ENCODE results near the gene PGAP2. TPM values are rescaled to one million over a fixed set of nuclear protein-coding genes. Genes with fewer than 3 reads are reported as not detected.

The PGAP2 gene
- total and polyA plus RNA-seq, 2 of the 13 experiments (the other 11 are each of a cell fraction or from before 2014, with no cell fraction given), result 21.5 to 47.8 TPM

DNA sequence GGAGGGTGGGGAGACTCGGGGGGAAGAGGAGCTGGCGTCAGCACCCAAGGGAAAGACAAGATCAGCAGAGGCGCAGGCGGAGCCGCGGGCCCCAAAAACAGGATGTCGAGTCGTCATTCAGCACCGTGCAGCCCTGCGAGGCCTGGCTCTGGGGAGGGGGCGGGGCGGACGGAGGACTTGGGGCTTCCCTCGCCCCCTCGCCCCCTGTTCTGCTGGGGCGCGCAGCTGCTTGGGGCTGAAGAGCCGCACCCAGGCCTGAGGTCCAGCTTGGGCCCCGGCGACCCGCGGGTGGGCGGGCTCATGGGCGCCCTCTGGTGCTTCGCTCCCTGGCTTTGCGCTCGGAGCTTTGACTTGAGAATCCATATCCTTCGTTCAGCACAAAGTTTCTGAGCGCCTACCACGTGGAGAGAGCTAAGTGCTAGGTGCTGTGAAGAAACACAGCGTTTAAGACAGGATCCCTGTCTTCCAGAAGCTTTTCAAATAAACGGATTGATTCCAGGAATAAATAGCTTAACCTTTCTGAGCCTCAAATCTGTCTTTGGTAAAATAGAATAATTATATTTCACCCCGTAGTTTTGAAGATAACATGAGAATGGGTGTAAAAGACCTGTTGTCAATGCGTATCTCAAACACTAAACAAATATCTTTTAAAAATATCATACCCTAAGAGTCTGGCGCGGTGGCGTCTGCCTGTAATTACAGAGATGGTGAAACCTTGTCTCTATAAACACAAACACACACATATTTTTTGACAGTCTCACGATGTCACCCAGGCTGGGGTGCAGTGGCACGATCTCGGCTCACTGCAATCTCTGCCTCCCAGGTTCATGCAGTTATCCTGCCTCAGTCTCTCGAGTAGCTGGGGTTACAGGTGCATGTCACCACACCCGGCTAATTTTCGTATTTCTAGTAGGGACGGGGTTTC, 33.3 kb downstream of the PGAP2 start (continued):
- TF ChIP-seq, protein P1, sequence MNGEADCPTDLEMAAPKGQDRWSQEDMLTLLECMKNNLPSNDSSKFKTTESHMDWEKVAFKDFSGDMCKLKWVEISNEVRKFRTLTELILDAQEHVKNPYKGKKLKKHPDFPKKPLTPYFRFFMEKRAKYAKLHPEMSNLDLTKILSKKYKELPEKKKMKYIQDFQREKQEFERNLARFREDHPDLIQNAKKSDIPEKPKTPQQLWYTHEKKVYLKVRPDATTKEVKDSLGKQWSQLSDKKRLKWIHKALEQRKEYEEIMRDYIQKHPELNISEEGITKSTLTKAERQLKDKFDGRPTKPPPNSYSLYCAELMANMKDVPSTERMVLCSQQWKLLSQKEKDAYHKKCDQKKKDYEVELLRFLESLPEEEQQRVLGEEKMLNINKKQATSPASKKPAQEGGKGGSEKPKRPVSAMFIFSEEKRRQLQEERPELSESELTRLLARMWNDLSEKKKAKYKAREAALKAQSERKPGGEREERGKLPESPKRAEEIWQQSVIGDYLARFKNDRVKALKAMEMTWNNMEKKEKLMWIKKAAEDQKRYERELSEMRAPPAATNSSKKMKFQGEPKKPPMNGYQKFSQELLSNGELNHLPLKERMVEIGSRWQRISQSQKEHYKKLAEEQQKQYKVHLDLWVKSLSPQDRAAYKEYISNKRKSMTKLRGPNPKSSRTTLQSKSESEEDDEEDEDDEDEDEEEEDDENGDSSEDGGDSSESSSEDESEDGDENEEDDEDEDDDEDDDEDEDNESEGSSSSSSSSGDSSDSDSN (CRISPR knock-in tag; IDR thresholded peaks at IDR 0.05), result peak; percentile 79
- peak; percentile 83 for TF ChIP-seq XRCC5 (optimal IDR thresholded peaks at IDR 0.05; ENCODE audit: low read length)
- no peak for TF ChIP-seq ZNF569 (CRISPR knock-in tag; IDR thresholded peaks at IDR 0.05; ENCODE audit: borderline replicate concordance)
- TF ChIP-seq RXRB (CRISPR knock-in tag; IDR thresholded peaks at IDR 0.05; ENCODE audit: borderline replicate concordance), result peak; percentile 24; the same call in 1 of the 2 replicates
- TF ChIP-seq, protein P2, sequence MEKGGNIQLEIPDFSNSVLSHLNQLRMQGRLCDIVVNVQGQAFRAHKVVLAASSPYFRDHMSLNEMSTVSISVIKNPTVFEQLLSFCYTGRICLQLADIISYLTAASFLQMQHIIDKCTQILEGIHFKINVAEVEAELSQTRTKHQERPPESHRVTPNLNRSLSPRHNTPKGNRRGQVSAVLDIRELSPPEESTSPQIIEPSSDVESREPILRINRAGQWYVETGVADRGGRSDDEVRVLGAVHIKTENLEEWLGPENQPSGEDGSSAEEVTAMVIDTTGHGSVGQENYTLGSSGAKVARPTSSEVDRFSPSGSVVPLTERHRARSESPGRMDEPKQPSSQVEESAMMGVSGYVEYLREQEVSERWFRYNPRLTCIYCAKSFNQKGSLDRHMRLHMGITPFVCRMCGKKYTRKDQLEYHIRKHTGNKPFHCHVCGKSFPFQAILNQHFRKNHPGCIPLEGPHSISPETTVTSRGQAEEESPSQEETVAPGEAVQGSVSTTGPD (CRISPR knock-in tag; IDR thresholded peaks at IDR 0.05), result no peak
- TF ChIP-seq, protein P3, sequence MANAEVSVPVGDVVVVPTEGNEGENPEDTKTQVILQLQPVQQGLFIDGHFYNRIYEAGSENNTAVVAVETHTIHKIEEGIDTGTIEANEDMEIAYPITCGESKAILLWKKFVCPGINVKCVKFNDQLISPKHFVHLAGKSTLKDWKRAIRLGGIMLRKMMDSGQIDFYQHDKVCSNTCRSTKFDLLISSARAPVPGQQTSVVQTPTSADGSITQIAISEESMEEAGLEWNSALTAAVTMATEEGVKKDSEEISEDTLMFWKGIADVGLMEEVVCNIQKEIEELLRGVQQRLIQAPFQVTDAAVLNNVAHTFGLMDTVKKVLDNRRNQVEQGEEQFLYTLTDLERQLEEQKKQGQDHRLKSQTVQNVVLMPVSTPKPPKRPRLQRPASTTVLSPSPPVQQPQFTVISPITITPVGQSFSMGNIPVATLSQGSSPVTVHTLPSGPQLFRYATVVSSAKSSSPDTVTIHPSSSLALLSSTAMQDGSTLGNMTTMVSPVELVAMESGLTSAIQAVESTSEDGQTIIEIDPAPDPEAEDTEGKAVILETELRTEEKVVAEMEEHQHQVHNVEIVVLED (CRISPR knock-in tag; IDR thresholded peaks at IDR 0.05; ENCODE audit: borderline replicate concordance), result 0 out of 2 replicates have a peak, but pooled peaks have one; percentile 28
- TF ChIP-seq, protein P4, sequence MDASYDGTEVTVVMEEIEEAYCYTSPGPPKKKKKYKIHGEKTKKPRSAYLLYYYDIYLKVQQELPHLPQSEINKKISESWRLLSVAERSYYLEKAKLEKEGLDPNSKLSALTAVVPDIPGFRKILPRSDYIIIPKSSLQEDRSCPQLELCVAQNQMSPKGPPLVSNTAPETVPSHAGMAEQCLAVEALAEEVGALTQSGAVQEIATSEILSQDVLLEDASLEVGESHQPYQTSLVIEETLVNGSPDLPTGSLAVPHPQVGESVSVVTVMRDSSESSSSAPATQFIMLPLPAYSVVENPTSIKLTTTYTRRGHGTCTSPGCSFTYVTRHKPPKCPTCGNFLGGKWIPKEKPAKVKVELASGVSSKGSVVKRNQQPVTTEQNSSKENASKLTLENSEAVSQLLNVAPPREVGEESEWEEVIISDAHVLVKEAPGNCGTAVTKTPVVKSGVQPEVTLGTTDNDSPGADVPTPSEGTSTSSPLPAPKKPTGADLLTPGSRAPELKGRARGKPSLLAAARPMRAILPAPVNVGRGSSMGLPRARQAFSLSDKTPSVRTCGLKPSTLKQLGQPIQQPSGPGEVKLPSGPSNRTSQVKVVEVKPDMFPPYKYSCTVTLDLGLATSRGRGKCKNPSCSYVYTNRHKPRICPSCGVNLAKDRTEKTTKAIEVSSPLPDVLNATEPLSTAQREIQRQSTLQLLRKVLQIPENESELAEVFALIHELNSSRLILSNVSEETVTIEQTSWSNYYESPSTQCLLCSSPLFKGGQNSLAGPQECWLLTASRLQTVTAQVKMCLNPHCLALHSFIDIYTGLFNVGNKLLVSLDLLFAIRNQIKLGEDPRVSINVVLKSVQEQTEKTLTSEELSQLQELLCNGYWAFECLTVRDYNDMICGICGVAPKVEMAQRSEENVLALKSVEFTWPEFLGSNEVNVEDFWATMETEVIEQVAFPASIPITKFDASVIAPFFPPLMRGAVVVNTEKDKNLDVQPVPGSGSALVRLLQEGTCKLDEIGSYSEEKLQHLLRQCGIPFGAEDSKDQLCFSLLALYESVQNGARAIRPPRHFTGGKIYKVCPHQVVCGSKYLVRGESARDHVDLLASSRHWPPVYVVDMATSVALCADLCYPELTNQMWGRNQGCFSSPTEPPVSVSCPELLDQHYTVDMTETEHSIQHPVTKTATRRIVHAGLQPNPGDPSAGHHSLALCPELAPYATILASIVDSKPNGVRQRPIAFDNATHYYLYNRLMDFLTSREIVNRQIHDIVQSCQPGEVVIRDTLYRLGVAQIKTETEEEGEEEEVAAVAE (CRISPR knock-in tag; IDR thresholded peaks at IDR 0.05; ENCODE audit: borderline replicate concordance), result 0 out of 2 replicates have a peak, but pooled peaks have one; percentile 28
- TF ChIP-seq, protein P5, sequence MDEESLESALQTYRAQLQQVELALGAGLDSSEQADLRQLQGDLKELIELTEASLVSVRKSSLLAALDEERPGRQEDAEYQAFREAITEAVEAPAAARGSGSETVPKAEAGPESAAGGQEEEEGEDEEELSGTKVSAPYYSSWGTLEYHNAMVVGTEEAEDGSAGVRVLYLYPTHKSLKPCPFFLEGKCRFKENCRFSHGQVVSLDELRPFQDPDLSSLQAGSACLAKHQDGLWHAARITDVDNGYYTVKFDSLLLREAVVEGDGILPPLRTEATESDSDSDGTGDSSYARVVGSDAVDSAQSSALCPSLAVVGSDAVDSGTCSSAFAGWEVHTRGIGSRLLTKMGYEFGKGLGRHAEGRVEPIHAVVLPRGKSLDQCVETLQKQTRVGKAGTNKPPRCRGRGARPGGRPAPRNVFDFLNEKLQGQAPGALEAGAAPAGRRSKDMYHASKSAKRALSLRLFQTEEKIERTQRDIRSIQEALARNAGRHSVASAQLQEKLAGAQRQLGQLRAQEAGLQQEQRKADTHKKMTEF (CRISPR knock-in tag; IDR thresholded peaks at IDR 0.05), result peak; percentile 87; the same call in 1 of the 2 replicates
- TF ChIP-seq ZSCAN30 (CRISPR knock-in tag; IDR thresholded peaks at IDR 0.05), result no peak
- TF ChIP-seq FOSL2 (CRISPR knock-in tag; IDR thresholded peaks at IDR 0.05), result peak; percentile 32; the same call in 1 of the 2 replicates
- no peak for TF ChIP-seq MEIS2 (CRISPR knock-in tag; IDR thresholded peaks at IDR 0.05)

All from HepG2 (cell line).